GF-D8 (cell line): ENCODE data around the gene CDK5R1.

ENCODE experiments used
- DNase-seq: peaks from one replicate; lab custom pipeline; 2025; lab: John Stamatoyannopoulos, UW

CDK5R1 gene

GRCh38 chr17:32471652-32472051, 15.1 kb upstream of the CDK5R1 start:
- DNase-seq, result no peak

- DNase-seq, result no peak
These were observed 11.5 kb upstream of the CDK5R1 start for GRCh38 chr17:32475258-32475657.

DNA sequence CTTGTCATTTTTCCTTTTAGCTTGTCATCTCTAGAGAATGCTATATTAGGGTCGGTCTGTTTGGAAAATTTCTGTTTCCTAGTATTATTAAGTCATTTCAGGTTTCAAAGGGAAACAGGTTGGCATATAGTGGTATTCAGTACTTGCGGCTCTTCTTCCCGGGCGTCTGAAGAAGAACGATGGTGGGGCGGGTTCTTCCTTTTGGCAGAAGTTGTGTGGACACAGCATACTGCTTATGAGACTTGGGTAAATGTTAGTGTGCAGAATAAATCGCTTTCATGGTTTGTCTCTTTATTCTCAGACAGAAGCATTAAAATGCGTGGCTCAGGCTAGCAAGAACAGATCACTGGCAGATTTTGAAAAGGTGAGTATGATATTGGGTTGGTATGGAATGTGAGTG, 9.6 kb upstream of the CDK5R1 start:
- no peak for DNase-seq

GRCh38 chr17:32479074-32479617, 7.6 kb upstream of the CDK5R1 start:
- DNase-seq, result no peak

DNA sequence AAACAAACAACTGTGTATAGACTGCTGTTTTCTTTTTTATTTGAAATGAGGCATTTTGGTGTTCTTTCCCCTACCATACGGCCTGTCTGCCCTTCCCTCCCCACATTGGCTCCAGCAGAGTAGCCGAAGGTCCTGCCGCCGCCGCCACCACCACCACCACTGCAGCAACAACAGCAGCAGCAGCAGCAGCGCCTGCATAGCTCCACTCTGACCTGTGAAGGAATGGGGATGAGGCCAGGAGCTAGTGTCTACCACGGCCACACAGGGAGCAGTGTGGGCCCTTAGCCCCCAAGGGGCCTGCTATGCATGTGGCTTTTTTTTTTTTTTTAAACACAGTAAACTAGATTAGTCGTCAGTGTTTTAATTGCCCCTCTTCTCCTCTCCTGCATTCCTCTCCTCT, 5.6 kb upstream of the CDK5R1 start:
- DNase-seq, result no peak

DNA sequence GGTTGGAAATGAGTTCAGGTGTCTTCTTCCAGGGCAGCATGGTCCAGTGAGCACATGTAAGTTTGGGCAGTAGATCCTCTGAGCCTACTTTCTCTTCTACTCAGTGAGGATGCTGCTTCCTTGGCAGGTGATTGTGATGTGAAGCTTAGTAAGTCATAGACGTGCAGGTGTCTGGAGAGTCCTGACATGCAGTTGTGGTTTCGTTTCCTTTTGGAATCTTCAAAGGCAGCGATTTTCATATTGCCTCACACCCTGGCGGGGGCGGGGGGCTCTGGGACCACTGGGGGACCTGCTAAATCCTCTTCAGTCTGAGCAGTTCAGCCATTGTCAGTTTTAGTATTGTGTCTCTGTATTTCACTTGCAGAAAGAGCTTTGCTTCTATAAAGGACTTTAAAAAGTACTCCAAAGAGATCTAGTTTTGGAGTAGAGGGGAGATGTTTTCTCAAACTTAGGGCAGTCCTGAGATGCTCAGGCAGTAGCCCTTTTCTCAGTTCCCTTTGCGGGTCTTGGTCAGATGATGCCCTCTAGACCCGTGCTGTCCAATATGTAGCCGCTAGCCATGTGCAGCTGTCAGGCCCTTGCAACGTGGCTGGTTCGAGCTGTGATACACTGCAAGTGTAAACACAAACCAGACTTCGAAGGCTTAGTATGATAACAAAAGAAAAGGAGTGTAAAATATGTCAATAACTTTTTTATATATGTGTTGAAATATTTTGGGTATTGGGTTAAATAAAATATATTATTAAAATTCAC, 4.0 kb upstream of the CDK5R1 start:
- no peak for DNase-seq

DNA sequence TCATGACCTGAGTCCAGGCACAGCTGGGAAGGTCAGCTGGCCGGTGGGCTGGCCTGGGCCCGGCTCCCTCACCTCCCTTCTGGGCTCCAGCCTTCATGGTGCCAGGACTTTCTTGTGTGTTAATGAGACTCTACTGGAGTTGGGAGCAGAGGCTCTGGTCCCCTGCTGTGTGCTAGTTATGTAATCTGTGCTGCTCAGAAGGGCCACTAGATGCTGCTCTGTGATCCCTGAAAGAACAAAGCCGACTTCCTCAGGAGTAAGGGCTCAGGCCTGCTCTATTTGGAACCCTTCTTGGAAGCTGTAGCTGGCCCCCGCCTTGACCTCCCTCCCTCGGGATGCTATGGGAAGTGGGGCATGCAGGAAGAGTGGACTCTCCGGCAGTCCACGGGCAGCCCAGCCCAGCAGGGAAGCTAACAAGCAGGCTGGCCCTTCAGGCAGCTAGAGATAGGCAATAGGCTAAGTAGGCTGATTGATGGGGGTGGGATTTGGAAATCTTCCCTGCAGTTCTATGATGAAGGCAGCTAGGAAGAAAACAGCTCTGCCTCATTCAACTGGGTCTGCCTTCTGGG, 3.3 kb upstream of the CDK5R1 start:
- DNase-seq, result no peak

GRCh38 chr17:32484041-32484461, 2.7 kb upstream of the CDK5R1 start:
- DNase-seq, result no peak

DNA sequence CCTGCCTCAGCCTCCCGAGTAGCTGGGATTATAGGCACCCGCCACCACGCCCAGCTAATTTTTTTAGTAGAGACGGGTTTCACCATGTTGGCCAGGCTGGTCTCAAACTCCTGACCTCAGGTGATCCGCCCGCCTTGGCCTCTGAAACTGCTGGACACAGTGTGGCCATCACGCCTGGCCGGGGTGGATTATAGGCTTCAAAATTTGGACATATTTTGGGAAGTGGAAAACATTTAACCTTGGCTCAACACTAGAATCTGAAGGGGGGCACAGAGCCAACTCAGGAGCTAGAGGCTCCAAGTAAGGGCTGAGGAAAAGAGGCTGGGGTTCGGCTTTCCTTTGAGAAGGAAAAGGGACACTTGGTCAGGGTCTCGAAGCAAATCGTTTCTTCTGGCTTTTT, 2.2 kb upstream of the CDK5R1 start:
- no peak for DNase-seq

DNA sequence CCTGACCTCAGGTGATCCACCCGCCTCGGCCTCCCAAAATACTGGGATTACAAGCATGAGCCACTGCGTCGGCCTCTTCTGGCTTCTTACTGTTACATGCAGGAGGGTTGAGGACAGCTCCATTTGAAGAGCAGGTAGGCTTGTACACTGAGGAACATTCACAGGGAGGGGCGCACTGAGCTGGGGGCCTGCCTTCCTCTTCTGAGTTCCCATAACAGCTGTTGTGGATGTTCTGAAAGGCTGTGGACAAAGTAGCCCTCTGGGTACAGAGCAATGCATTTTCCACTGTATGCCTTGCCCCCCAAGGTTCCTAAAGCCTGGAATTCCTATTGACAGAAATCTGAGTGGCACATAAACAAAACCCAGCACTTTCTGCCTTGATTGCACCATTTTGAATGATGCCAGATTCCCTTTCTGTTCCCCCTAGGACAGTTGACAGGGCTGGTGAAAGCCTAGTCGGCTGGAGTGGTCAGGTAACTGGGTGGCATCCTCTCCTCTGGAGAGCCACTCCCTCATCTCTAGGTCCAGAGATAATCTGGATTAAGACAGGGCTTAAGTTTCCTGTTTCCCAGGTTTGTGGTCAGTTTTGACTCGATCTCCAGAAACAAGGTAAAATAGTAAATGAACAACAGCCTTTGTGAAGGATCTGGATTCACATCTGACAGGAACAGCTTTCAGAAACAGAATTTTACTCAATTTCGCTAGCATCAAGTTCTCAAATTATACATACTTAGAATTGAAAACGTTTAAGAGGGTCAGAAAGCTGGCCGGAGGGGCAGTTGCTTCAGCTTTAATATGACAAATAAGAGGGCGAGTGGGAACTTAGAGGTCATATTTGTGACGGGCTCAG, 1.3 kb upstream of the CDK5R1 start:
- DNase-seq, result no peak

- no peak for DNase-seq
These were observed 587 bp upstream of the CDK5R1 start for GRCh38 chr17:32486111-32486700.

GRCh38 chr17:32487473-32488176, 832 bp downstream of the CDK5R1 start:
- DNase-seq, result no peak

GRCh38 chr17:32488177-32488542, 1.4 kb downstream of the CDK5R1 start:
- DNase-seq, result no peak

DNA sequence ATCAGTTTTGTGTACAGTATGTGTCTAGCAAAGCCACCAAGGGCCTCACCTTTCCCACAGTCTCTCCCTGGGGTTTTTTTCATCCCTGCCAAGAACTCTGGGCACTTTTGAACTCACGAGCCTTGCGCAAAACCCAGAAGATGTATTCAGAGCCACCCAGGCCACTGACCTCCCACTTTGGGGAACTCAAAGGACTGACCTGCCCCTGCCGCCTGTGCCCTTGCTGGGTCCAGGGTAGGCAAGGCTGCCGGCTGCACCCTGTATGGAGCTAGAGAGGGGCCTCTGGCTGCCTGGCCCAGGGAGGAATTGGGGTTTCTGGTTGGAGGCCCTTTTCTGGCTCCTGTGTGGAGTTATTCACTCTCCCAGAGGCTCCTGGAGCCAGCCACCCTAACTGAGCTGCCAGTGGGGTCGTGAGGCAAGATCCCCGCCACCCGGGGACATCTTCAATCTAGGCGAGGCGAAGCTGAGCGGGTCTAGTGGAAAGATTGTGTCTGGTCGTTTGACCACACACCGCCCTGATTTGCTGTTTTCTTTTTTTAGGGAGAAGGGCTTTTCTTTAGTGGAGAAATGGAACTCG, 1.9 kb downstream of the CDK5R1 start:
- DNase-seq, result no peak

GRCh38 chr17:32489320-32490100, 2.7 kb downstream of the CDK5R1 start:
- no peak for DNase-seq

DNA sequence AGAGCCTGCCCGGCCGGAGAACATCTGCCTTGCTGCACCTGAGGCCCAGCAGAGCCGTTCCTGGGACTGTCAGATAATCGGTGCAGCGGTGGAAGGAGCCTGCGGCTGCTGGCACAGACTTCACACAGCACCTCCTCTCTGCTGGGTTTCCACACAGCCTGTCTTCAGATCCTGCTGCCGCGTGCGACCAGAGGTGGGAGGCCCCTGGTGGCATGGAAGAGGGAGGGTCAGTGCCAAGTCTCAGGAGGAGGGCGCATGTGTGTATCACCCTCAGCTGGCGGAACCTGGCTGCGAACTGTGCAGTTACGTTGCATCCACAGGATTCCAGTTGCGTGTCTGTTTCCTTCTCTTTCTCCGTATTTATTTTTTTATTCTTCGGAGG, 3.3 kb downstream of the CDK5R1 start:
- DNase-seq, result no peak

- DNase-seq, result no peak
These were observed 4.8 kb downstream of the CDK5R1 start for GRCh38 chr17:32491371-32492263.

DNA sequence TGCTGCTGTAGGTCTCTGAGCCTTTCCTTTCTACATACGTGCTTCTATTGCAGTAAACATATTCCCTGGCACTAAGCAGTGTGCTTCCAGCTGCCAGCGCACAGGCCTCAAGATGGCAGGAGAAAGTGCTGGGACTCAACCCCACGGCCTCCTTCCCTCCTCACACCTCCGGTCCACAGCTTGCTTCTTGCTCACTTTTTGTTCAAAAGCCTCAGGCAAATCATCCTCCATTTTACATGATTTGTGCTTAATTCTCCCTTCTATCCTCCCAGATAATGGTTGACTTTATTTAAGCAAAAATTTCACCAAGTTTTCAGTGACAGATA, 5.4 kb downstream of the CDK5R1 start:
- no peak for DNase-seq

- DNase-seq, result peak; percentile 6
These were observed 6.0 kb downstream of the CDK5R1 start for GRCh38 chr17:32492648-32493289.
